HG03095 (cell line): ENCODE results near the gene TTK.

Experiments
- ATAC-seq: cut with Tn5 transposase; IDR thresholded peaks from one replicate; pipeline ENCODE4 v1.9.1; 2021; ENCODE audit warnings: moderate library complexity; ENCODE audit not compliant: unreplicated experiment

TTK gene

DNA sequence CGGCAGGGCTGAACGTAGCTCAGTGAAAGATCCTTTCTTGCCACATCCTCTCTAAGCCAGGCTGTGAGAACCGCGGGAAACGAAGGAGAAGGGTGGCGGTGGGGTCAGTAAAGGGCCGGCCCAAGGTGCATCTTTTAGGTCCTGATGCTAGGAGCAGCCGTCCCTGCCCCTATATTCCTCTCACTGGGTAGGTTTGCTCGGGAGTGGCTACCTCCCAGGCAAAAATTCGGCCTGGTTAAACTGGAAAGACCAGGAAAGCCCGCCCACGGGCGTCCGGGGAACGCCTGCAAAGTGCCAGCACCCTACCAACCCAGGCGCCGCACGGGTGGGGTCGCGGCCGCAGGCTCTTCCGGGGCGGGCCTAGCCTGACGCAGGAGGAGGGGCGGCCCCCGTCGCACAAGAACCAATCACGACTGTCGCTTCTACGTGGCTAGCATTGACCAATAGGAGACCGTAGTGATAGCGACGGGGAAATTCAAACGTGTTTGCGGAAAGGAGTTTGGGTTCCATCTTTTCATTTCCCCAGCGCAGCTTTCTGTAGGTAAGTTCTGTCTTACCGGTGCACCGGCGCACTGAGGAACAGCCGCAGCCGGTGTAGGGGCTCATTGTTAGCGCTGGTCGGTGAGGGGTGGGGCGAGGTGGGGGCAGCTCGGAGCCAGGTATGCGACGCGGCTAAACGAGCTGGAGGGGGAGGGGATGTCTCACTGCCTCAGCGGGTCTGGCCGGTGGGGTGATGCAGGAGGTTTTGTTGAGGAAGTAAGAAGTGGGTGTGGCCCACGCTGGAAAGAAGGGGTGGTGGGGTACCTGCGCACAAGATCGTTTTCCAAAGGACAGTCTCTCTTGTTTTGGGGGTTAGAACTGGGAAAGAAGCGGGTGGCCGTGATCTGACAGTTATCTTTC is at the start of gene TTK:
TTK (plus strand) TSS at position 477 of the 900 bp plus-strand sequence. CDS start 1,195 bp downstream, outside the sequence.
- peak; percentile 100 for ATAC-seq

DNA sequence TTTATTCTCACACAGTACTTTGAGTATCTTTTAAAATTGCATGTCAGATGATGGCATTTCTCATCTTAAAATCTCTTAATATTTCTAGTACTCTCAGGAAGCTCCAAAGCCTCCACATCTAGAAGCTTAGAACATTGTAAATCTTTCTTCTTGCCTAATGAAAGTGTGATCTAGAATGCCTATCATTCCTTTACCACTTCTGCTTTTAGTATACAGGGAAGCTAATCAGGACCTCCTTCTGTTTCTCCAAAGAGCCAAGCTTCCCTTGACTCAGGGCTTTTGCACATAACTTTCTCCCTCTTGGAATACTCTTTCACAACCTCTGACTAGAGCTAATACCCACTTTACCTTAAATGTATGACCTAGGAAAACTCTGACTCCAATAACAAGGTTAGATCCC is 49.6 kb upstream of the TTK start:
- ATAC-seq, result no peak

DNA sequence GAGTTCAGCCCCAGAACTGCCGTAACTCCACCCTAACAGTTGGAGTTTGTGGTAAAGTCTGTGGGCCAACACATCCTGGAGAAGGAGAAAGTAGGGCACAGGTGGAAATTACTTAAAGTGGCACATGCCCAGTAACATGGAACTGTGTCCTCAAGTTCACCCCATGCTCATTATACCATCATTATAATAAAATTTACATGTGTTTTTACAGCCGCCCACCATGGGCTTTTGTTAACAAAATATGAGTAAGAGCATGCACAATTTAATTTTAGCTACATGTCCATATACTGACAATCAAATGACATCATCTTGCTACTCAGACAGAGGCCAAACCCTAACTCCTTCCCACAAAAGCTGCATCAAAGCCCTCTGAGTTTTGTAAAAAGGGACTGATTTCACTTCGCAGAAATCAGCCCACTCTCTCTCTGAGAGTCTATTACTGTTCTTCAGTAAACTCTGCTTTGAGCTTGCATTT is 39.8 kb upstream of the TTK start:
- ATAC-seq, result no peak

DNA sequence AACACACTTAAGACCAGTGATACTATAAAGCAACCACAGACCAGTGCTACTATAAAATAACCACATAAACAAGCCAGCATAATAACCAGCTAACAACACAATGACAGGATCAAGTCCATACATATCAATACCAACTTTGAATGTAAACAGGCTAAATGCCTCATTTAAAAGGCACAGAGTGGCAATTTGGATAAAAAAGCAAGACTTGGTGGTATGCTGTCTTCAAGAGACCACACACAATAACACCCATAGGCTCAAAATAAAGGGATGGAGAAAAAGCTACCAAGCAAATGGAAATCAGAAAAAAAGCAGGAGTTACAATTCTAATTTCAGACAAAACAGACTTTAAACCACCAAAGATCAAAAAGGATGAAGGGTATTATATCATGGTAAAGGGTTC is 37.3 kb upstream of the TTK start:
- no peak for ATAC-seq

DNA sequence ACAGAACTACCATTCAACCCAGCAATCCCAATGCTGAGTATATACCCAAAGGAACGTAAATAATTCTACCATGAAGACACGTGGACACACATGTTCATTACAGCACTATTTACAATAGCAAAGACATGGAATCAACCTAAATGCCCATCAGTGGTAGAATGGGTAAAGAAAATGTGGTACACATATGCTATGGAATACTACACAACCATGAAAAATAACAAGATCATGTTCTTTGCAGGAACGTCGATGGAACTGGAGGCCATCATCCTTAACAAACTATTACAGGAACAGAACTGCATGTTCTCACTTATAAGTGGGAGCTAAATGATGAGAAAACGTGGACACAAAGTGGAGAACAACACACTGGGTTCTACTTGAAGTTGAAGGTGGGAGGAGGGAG is 34.7 kb upstream of the TTK start:
- ATAC-seq, result no peak

DNA sequence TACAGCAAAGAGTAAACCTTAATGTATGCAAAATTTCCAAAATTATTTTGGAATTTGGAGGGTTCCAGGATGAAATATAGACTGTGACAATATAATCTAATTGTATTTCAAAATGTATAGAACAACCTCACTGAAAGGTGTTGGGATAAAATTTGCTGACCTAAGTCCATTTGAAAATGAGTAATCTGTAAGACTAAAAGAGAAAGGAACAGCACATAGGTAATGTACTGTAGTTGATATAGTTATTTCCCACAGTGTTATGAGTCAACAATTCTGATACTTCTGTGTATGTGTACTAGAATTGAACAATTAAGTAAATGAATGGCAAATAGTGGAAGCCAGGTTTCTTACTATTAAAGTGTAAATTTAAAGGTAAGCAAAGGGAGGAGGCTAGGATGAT is 33.3 kb upstream of the TTK start:
- ATAC-seq, result no peak

DNA sequence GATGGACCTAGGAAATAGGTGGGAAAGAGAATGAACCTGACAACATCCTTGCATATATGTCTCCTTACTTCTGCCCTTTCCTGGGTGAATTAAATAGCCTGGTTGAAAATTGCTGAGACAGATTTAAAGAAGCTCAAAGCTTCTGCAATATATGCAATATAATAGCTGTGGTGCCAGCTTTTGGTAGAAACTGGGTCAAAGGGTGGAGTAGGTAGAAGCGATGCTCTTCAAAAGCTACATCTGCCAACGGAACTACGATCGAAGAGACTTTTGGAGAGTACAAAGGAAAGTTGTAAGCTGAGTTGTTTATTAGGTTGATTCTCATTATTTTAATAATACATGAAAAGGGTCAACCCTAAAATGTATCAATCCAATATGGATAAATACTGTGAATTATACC is 22.8 kb upstream of the TTK start:
- ATAC-seq, result no peak

DNA sequence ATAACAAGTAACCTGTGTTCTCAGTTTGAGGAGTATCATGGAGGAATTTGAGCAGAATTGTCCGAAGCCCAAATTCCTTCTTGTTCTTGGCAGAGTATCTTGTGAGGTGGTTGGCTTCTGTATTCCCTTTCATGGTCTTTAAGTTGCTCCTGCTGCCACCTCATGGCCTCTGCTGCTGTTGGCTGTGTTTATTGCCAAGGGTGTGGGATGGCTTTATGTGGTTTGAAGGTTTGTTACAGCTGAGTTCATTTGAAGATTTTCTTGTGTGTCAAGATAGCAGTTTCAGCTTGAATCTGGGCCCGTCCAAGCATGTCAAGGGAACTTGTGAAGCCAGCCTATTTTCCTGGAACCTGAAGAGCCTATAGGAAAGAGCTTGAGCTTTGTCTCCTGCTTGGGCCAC is 20.2 kb upstream of the TTK start:
- ATAC-seq, result no peak

DNA sequence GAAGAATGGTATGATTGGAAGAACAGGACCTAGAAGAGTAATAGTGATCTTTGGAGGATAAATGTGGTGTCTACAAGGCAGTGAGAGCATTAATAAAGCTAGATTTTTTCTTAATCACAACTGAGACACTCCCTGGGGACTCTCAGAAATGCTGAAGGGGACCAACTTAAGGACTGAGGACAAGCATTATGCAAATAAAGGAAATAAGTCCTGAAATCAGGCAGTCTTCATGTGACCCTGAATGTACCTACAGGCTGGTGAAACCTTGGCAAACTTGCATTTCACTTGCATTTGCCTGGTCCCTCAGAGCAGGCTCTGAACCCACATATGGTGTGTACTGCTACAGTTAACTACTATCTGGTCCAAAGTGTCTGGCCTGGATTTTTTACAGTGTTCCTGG is 19.3 kb upstream of the TTK start:
- ATAC-seq, result no peak

DNA sequence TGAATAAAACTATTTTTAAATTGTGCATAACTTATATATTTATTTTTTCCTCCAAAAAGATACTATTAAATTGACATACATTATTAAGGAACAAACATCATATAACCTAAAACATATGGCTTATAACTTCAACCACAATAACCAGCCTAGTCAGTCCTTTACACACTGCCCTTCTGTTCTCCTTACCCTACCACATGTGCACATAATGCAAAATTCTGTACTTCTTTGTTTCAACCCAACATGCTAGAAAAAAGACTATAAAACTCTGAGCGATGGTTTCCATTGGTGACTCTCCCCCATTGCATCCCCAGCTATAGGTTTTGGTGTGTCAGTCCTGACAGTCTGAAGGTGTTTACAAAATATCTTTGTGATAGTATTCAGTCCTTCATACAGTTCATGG is 14.8 kb upstream of the TTK start:
- no peak for ATAC-seq

DNA sequence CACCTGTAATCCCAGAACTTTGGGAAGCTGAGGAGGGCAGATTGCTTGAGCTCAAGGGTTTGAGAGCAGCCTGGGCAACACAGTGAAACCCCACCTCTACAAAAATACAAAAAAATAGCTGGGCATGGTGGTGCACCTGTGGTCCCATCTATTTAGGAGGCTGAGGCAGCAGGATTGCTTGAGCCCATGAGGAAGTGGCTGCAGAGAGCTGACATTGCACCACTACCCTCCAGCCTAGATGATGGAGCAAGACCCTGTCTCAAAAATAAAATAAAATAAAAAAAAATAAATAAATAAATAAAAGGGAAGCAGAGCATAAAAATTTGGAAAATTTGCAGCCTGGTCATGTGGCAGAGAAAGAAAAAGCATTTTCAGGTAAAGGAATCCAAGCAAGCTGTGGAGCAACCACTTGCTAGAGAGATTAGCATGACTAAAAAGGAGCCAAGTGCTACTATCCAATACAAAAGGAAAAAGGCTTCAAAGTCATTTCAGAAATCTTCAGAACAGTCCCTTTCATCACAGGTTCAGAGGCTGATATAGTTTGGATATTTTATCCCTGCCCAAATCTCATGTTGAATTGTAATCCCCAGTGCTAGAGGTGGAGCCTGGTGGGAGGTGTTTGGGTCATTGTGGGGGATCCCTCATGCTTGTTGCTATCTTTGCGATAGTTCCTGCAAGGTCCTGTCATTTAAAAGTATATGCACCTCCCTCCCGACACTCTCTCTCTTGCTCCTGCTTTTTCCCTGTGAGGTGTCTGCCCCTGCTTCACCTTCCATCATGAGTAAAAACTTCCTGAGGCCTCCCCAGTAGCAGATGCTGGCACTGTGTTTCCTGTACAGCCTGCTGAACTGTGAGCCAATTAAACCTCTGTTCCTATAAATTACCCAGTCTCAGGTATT is 11.2 kb upstream of the TTK start:
- no peak for ATAC-seq

DNA sequence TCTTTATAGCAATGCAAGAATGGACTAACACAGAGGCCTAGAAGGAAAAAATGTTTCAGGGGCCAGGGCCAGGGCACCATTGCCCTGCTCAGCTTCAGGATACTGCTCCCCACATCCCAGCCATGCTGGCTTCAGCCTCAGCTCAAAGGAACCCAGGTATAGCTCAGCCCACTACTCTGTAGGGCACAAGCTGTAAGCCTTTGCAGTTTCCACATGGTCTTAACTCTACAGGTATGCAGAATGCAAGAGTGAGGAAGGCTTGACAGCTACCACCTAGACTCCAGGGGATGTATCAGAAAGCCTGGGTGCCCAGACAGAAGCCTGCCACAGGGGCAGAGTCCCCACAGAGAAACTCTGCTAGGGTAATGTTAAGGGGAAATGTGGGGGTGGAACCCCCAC is 10.5 kb upstream of the TTK start:
- no peak for ATAC-seq

DNA sequence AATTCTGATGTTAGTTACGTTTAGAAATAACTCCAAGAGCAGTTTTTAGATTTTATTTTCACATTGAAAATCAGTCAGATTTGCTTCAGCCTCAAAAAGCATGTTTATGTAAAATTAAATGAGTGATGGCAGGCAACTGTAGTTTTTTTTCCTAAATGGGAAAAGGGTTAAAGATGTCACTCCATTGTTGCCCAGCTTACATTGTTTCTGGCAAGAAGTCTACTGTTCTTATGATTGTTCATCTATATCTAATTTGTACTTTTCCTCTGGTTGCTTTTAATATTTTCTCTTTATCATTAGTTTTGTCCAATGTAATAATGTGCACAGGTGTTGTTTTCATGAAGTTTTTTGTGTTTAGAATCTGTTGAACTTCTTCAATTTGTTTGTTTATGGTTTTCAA is 6.7 kb upstream of the TTK start:
- no peak for ATAC-seq

DNA sequence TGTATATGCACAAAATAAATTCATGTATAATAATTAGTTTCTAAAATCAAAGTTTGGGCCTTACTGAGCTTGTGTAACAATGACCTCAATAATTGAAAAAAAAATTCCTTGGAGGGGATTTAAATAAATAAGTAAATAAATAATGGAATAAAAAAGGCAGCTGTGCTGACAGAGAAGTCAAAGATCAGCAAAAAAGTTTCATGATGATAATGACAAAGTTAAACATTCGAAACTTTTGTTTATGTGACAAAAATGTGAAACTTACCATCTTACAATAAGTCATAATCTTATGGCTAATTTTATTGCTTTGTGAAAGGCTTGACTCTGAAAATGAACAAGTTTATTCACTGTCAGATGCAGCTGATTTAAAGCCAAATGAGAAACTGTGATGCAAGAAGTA is 3.1 kb upstream of the TTK start:
- no peak for ATAC-seq

DNA sequence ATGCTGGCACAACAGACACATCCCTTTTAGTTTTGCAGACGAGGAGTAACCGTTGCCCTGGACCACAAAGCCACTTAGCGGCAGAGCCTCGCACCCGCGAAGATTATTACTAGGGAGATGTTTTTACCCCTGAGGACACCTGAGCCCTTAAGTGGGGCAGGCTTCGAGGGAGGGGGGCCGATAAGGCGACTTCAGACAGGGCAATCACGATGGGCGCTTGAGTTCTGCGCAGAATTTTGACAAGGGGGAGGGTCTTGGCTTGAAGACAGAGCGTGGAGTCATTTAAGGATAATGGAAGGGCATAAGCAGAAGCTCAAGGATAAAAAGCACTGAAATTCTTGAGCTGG is 650 bp upstream of the TTK start:
- ATAC-seq, result peak; percentile 0

DNA sequence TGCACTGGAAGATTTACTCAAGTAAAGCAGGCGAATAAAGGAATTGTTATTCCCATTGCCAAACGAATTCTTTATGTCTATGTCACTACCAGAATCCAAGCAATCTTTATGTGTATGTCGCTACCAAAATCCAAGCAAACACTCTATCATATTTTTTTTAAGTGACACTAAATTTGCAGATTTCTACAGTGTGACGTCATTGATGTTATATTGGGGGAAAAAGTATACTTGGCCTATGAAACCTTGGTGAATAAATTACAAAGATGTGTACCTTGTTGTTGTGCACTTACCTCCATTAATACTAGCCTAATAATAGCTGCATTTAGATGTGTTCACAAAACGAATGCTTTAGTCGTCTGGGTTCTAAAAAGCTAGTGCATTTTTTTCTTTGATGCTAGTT is 957 bp downstream of the TTK start:
- ATAC-seq, result no peak

DNA sequence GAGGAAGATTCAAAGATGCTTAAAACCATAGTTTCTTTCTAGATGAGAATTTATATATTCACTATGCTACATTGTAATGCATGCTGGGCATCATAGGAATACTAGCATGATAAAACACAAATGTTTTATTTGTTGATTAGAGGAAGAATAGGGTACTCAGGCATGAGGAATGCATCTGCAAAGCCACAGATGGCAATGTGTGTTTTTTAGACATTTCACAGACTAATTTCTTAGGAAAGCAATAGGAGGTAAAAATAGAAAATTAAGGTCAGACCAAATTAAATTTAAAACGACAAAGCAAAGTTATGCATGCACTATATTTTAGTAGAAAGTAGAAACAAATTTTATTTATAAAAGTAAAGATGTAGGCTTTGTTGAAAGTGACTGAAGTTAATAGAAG is 2.1 kb downstream of the TTK start:
- no peak for ATAC-seq

DNA sequence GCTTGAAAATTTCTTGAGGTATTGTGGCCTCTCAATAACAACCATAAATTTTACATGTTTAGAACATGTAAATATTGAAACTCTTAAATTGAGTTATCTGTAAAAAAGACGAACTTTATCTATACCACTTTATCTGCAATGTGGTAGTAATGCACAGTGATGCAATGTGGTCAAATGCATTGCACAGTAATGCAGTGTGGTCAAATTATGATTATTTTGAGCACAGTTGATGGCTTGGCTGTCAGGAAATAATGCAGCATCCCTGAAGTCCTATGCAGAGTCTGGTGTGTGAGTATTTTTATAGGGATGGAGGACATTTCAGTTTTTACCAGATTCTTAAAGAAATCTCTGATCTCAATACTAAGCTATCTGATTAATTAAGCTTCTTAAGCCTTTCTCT is 5.1 kb downstream of the TTK start:
- ATAC-seq, result no peak

DNA sequence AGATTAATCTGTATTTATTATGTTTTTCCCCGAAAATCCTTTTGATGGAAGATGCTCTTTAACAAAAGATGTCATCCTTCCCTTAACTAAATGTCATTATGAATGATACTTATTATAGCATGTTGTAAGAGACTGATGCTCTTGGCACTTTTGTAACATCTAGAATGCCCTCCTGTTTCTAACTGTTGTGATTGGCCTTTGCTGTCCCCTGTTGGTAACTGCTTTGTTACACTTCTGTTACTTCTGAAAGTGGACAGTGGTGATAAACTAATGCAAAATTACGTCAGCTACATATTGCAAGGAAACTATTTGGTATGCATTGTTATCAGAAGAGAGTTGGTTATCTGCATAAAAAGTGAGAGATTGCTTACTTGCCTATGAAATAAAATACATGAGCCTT is 5.8 kb downstream of the TTK start:
- ATAC-seq, result no peak

DNA sequence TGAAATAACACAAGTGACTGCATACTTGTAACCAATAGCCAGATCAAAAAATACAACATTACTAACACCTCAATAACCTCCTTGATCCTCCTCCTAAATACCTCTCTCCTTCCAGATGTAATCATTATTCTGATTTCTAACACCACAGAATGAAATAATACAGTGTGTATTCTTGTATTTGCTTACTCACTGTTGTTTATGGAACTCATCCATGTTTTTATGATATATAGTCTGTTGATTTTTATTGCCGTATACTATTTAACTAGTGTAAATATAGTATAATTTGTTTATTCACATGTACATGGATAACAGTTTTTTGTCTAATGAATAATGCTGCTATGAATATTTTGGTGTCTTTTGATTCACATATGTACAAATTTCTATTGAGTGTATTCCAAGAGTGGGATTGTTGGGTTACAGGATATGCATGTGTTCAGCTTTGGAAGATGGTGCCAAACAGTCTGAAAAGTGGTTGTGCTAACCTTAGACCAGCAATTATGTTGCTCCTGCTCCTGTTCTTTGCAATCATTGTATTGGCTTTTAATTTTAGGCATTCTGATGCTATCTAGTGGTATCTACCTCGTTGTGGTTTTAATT is 11.5 kb downstream of the TTK start:
- ATAC-seq, result no peak

DNA sequence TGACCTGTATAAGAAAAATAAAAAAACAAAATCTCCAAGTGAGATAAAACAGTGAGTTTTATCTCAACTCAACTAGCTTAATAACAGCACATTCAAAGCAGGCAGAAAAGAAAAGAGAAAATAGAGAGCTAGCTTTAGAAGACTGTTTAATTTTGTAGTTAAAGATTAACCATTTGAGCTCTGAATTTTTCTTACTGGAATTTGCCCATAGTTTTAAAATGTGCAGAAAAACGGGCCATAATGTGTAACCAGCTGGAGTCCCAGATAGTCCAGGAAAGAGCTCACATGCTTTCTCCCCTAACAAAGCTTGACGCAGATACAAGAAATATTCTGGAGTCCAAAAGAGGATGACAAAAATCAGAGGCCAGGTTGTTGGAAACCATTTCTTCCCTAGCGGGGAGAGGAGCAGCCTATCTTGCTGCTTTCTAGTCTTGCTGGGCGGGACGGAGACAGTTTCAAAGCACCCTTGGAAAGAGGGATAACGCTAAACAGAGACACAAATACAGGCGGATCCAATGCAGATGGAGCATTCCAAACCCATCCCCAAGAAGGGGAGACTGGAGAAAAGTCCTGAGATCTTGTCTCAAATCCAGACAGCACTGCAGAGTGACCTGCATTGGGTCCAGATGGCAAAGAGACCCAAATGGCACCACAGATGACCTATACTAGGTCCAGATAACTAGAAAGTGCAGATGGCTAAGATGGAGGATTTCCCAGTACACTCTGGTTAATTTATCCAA is 16.1 kb downstream of the TTK start:
- no peak for ATAC-seq
